Endothelial cell of umbilical vein (primary cell): Measurements from ENCODE around the gene HOXD8.

Experiments
- EZH2 ChIP-seq: IDR thresholded peaks from 2 replicates; pipeline ENCODE4 v1.6.1; 2012; ENCODE audit warnings: borderline replicate concordance, low read depth, mild to moderate bottlenecking, moderate library complexity, low read length, inconsistent platforms; ENCODE audit not compliant: severe bottlenecking
- FOS ChIP-seq: IDR thresholded peaks from 2 replicates; pipeline ENCODE4 v1.6.1; 2011; ENCODE audit warnings: mild to moderate bottlenecking, low read length, moderate library complexity, borderline replicate concordance; ENCODE audit not compliant: insufficient read depth
- GATA2 ChIP-seq: IDR thresholded peaks from 2 replicates; pipeline ENCODE4 v1.7.0; 2011; ENCODE audit warnings: low read depth, mild to moderate bottlenecking, moderate library complexity, mixed read lengths, low read length; ENCODE audit not compliant: insufficient read length, insufficient read depth
- JUN ChIP-seq: IDR thresholded peaks from 2 replicates; pipeline ENCODE4 v1.6.1; 2011; ENCODE audit warnings: borderline replicate concordance, low read depth; ENCODE audit not compliant: insufficient read length, insufficient read depth
- MYC ChIP-seq: IDR thresholded peaks from one replicate; pipeline ENCODE4 v1.6.1; 2011; ENCODE audit warnings: mild to moderate bottlenecking, low read depth, low read length
- POLR2A ChIP-seq: IDR thresholded peaks from 2 replicates; pipeline ENCODE4 v1.6.1; 2012; ENCODE audit warnings: low read depth, mild to moderate bottlenecking, control low read depth, low read length
- POLR2AphosphoS5 ChIP-seq: IDR thresholded peaks from 2 replicates; pipeline ENCODE4 v1.6.1; 2012; ENCODE audit warnings: low read depth, mild to moderate bottlenecking, control low read depth, low read length, moderate library complexity; ENCODE audit not compliant: insufficient read depth
- TF ChIP-seq, protein P1 (sequence below), 2 donors: IDR thresholded peaks; 1 replicate in 1 of 2; 2 replicates in 1 of 2; pipeline ENCODE4 v1.5.1; 2011; ENCODE audit warnings: low read length in 2 of 2, mild to moderate bottlenecking in 2 of 2, moderate library complexity in 2 of 2, control low read depth in 1 of 2, inconsistent platforms in 1 of 2, low read depth in 1 of 2; ENCODE audit not compliant: insufficient read depth in 1 of 2; ENCODE audit errors: extremely low read depth in 1 of 2
- TF ChIP-seq, protein P2 (sequence below): IDR thresholded peaks from 2 replicates; pipeline ENCODE4 v1.6.1; 2011; ENCODE audit not compliant: insufficient read depth, insufficient read length

DNA sequence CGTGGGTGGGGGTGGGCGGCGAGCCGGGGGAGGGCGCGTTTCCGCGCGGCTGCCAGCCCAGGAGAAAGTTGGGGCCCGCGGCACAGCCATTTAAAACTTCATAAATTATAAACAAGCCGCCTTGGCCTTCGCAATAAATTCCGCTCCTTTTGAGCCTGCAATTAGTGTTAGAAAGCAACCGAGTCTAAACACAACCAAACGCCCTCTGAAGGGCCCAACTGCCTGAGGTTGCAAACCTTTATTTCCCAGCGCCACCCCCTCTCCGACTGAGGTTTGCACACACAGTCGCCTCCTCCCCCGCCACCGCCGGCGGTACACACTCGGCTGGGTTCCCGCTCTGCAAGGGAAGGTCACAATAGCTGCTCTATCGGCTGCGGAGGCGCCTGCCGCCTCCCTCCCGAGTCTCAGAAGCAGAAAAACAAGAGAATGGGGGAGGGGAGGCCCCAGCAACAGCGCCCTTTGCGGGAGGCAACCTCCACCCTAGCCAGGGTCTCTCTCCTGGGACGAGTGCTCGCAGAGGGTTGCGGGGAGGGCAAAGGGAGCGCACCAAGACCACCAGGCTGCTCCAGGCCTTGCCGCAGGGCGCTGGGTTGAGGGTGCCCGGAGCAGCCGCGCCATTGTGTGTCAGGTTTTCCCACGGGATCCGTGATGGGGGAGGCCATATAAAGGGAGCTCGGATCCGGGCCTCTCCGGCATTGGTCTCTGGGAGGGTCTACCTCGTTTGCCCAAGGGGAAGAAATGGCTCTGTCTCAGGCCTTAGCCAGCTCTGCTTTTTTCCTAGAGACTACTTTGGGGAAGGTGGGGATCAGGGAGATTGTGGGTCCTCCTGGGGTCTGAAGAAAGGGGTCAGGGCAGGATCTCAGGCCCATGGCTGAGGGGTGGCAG lies 45.6 kb downstream of the HOXD8 start:
- TF ChIP-seq, protein P1, sequence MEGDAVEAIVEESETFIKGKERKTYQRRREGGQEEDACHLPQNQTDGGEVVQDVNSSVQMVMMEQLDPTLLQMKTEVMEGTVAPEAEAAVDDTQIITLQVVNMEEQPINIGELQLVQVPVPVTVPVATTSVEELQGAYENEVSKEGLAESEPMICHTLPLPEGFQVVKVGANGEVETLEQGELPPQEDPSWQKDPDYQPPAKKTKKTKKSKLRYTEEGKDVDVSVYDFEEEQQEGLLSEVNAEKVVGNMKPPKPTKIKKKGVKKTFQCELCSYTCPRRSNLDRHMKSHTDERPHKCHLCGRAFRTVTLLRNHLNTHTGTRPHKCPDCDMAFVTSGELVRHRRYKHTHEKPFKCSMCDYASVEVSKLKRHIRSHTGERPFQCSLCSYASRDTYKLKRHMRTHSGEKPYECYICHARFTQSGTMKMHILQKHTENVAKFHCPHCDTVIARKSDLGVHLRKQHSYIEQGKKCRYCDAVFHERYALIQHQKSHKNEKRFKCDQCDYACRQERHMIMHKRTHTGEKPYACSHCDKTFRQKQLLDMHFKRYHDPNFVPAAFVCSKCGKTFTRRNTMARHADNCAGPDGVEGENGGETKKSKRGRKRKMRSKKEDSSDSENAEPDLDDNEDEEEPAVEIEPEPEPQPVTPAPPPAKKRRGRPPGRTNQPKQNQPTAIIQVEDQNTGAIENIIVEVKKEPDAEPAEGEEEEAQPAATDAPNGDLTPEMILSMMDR (IDR thresholded peaks at IDR 0.05; ENCODE audit: extremely low read depth in 1 of 2, insufficient read depth in 1 of 2, low read depth in 1 of 2, low read length in 2 of 2): no peak
- TF ChIP-seq FOS (no peak), POLR2A (no peak), EZH2 (no peak), JUN (no peak), MYC (no peak), GATA2 (no peak), POLR2AphosphoS5 (no peak)
- TF ChIP-seq, protein P2, sequence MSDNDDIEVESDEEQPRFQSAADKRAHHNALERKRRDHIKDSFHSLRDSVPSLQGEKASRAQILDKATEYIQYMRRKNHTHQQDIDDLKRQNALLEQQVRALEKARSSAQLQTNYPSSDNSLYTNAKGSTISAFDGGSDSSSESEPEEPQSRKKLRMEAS: no peak
